Left kidney (tissue), 2 donors: ENCODE results near the gene PDE8A. TPM values are rescaled to one million over a fixed set of nuclear protein-coding genes. Genes with fewer than 3 reads are reported as not detected.

Source experiments
- DNase-seq: peaks from one replicate; pipeline ENCODE4 v3.0.0-alpha.2; 2013
- polyA plus RNA-seq: library from polyadenylated mRNA; unstranded; fragments of 120-200 nt; gene quantifications from one replicate; pipeline ENCODE4 v1.2.1, GENCODE V29; 2013; ENCODE audit not compliant: insufficient read length

PDE8A gene
- polyA plus RNA-seq, 1 donor, result 79.7 TPM

GRCh38 chr15:85088300-85088699 lies 106.6 kb downstream of the PDE8A start:
- DNase-seq, result no peak

GRCh38 chr15:85089929-85090597 lies 108.4 kb downstream of the PDE8A start:
- DNase-seq, result no peak

DNA sequence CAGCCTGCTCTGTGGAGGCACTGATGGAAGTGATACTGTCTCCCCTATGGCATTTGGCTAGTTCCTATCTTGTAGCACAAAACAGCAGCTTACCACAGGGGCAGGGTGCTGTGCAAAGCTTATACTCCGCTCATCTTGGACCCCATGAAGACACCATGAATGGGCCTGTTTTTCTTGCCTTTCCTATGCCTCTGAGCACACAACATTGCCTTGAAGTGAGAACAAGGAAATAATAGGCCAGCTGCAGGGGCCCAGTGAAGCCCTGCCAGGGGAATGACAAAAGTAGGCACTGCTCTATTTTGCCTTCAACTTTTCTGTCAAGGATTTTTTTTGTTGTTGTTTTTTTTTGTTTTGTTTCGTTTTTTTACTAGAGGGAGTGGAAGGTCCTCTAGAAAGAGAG lies 110.3 kb downstream of the PDE8A start:
- no peak for DNase-seq

GRCh38 chr15:85094685-85095084 lies 113.0 kb downstream of the PDE8A start:
- no peak for DNase-seq

- no peak for DNase-seq
Observed at GRCh38 chr15:85095566-85095965, 113.9 kb downstream of the PDE8A start.

DNA sequence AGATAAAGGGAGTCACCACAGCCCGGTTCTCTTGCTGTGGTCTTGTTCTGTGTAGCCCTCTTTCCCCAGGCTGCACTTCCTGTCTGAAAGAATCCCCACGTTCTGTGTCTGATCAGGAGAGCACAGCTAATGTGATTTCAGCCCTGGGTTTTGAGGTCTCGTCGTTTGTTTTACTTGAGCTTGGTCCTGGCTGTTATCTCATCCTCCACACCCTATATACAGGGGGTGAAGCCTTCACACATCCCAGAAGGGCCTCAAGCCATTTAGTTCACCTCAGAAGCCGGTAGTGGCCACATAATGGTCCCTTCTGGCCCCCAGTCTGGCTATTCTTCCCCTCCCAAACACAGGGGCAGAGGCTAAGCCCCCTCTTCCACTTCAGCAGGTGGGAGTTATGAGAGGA lies 115.6 kb downstream of the PDE8A start:
- no peak for DNase-seq

DNA sequence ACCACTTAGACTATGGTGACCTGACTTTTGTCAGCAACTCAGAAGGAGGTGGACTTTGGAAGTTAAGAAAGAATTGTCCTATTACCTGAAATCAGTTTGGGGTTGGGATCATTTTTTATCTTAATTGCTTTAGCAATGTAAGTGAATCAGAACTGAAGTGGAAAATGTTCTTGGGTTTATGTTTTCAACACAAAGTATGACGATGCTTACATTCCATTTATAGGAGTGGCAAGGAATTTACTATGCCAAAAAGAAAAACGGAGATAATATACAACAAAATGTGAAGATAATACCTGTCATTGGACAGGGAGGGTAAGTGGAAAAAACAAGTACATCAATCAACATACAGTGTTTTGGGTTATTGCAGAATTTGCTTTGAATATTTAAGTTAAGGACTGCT lies 116.1 kb downstream of the PDE8A start:
- no peak for DNase-seq

DNA sequence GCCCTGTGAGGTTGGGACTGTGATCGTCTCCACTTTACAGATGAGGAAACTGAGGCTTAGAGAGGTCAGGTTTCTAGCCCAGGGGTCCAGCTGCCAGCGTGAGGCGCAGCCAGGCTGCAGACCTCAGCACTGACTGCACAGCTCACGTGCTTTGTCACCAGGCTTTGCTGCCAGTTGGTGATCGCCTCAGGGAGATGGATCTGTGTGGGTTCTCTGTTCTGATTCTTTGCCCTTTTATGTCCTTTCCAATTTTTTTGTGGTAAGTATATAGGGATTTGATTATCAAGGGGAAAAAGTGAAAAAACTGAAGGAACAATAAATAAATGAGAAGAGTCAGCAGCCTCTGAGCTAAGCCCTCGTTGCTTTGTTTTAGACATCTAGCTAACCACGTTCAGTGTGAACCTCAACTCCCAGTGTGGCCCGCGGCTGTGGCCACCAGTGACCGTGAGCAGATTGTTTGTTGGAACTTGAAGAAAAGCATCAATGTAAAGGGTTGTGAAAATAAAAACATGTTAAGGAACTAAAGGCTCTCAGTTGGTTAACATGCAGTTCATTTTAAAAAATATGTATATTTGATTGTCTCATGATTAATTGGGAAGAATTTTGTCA lies 117.6 kb downstream of the PDE8A start:
- no peak for DNase-seq

GRCh38 chr15:85100186-85100937 lies 118.7 kb downstream of the PDE8A start:
- DNase-seq, result no peak

DNA sequence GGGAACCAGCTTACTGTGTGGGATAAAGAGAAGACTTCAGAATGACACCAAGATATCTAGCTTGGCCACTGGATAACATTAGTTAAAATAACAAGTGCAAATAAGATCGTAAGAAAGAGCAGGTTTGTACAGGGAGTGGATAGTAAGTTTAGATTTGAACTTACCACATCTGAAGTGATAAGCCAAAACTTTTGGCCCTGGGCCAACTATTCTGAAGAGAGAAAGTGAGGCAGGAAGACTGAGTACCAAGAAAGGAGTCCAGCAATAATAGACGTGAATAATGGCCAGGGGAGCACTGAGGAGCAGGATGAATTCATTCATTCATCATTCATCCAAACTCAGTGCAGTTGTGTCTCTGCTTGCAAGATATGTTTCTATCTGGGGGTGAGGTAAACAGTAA lies 122.9 kb downstream of the PDE8A start:
- no peak for DNase-seq

DNA sequence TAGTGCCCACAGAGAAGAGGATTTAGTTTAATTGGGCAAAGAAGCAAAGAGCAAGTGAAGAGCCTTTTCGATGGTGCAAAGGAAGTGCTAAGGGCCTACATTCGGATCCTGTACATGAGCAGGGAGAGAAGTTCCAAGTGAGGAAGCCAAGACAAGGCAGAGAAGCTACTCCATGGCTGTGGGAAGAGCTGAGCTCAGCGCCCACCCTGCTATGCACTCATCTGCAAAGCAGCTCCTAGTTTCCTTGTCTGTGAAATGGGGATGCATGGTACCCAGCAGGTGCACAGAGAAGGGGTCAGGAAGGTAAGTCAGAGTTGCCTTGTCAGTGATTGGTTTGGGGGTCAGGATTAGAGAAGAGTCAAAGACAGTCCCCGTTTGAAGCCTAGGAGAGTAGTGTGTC lies 126.5 kb downstream of the PDE8A start:
- no peak for DNase-seq

GRCh38 chr15:85109333-85109732 lies 127.7 kb downstream of the PDE8A start:
- no peak for DNase-seq

DNA sequence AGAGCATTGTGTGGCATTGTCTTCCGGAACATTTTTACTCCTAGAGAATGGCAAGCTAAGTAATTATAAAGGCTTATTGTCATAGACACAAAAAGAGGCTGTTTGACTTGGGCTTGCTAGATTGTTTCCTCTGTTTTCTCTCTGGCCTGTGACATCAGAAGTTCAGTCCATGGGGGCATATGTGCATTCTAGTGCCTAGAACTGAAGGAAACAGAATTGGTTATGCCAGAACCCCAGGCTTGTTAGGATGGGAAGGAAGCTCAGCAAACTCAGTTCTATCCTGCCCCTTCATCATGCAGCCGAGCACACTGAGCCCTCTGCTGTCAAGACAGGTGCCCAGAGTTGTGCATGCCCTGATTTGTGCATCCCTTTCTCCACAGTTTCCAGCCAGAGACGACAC lies 131.3 kb downstream of the PDE8A start:
- no peak for DNase-seq

- no peak for DNase-seq
Observed at GRCh38 chr15:85114886-85115285, 133.2 kb downstream of the PDE8A start.

DNA sequence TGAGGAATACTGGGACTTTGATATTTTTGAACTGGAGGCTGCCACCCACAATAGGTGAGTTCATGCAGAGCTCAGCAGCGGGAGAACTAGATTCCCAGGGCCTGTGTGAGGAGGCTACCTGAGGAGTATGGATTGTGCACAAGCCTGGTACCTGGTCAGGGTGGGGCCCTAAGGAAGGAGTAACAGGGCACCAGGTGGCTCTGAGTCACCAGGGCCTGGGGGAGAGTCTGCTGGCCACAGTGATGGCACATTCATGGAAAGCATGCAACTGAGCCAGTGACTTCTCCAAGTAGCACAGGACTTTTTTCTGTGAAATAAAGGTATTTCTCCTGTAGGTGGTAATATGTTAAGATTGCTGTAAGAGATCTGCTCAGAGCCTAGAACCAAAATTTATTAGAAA lies 134.4 kb downstream of the PDE8A start:
- DNase-seq, result no peak

GRCh38 chr15:85116494-85116893 lies 134.8 kb downstream of the PDE8A start:
- DNase-seq, result no peak

DNA sequence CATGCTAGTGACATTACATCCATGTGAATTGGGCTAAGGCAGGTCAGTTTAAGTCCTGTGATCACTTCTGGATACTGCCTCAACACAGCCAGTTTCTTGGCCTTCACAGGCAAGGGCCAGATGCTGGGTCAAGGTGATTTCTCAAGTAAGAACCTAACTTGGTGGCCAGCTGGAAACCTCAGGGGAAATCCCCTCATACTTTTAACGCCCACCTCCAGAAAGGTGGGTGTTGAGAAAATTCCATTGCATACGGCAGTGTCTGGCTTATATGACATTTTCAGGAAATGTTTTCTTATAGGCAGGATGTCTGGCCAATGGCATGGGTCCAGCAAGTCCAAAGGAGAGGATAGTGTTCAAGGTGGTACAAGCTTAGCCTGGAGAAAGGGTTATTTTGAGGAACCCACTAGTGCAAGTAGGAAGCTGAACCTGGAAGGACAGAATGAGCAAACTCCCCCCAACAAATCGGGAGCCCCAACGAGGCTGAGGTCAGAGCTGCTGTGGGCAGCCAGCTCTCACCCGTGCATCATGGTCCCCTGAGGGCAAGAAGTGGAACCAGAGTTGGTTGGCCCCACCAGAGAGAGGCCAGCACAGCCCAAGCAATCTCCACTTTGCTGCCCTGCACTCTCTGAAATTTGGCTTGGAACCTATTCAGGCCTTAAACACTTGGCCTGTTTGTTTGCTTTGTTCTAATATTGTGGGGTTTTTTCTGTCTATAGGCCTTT lies 135.4 kb downstream of the PDE8A start:
- DNase-seq, result no peak

DNA sequence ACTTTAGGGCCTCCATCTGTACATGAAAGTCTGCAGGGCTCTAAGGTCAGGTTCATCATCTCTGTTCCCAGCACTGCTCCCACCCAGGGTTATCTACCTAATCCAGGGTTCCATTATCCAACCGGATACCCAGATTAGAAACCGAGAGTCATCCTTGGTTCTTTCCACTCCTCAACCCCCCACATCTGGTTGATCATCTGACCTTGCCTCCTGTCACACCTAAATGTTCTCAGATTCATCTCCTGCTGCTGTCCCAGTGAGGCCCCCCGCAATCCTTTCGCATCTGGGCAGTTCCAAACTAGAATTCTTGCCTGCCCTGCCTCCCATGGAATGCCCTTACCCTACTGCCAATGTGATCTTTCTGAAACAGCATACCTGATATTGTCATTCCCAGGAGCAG lies 136.5 kb downstream of the PDE8A start:
- DNase-seq, result no peak

- DNase-seq, result no peak
Observed at GRCh38 chr15:85118581-85118980, 136.9 kb downstream of the PDE8A start.

DNA sequence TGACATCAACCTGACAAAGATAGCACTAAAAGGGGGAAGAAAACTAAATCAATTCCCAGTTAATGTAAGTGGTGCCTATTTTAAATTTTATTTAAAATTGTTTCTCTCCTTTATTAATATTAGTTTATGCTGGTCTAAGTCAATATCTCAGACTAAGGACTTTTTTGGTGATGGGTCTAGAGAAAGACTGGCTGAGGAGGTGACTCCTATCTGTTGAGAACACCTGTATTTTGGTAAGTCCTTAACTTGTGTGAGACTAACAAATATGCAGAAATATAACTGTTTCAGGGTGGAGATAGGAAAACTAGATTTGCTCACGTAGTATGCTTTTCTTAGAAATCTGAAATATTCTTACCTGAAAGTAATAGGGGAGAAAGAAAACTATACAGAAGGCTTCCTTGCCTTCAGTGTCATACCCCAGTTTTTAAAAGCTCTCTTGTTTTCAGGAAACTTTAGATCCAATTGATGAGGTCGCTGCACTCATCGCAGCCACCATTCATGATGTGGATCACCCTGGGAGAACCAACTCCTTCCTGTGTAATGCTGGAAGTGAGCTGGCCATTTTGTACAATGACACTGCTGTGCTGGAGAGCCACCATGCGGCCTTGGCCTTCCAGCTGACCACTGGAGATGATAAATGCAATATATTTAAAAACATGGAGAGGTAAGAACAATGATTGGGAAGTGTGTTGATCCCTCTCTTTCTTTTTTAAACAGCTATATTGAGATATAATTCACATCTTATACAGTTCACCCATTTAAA lies 138.9 kb downstream of the PDE8A start:
- DNase-seq, result no peak

GRCh38 chr15:85124173-85124572 lies 142.5 kb downstream of the PDE8A start:
- DNase-seq, result no peak

- no peak for DNase-seq
Observed at GRCh38 chr15:85125056-85125661, 143.5 kb downstream of the PDE8A start.
